GM10266 (cell line): Measurements from ENCODE around the gene VRK1.

Source experiments
- DNase-seq: peaks from one replicate; pipeline ENCODE4 v3.0.0; 2012; ENCODE audit errors: extremely low spot score
- TF ChIP-seq, protein P1 (sequence below): IDR thresholded peaks from 2 replicates; pipeline ENCODE4 v1.5.1; 2012; ENCODE audit warnings: mild to moderate bottlenecking, low read depth; ENCODE audit not compliant: control insufficient read depth, insufficient read depth; ENCODE audit errors: missing control alignments

VRK1 gene

GRCh38 chr14:96903444-96904023, 106.4 kb downstream of the VRK1 start:
- TF ChIP-seq, protein P1, sequence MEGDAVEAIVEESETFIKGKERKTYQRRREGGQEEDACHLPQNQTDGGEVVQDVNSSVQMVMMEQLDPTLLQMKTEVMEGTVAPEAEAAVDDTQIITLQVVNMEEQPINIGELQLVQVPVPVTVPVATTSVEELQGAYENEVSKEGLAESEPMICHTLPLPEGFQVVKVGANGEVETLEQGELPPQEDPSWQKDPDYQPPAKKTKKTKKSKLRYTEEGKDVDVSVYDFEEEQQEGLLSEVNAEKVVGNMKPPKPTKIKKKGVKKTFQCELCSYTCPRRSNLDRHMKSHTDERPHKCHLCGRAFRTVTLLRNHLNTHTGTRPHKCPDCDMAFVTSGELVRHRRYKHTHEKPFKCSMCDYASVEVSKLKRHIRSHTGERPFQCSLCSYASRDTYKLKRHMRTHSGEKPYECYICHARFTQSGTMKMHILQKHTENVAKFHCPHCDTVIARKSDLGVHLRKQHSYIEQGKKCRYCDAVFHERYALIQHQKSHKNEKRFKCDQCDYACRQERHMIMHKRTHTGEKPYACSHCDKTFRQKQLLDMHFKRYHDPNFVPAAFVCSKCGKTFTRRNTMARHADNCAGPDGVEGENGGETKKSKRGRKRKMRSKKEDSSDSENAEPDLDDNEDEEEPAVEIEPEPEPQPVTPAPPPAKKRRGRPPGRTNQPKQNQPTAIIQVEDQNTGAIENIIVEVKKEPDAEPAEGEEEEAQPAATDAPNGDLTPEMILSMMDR = no peak

GRCh38 chr14:96904201-96904600, 107.0 kb downstream of the VRK1 start:
- DNase-seq = no peak
- TF ChIP-seq, protein P1 = no peak

More at GRCh38 chr14:96903444-96904023, 106.4 kb downstream of the VRK1 start:
- no peak for DNase-seq

GRCh38 chr14:96905065-96905464, 107.9 kb downstream of the VRK1 start:
- TF ChIP-seq, protein P1 = no peak
- no peak for DNase-seq

DNA sequence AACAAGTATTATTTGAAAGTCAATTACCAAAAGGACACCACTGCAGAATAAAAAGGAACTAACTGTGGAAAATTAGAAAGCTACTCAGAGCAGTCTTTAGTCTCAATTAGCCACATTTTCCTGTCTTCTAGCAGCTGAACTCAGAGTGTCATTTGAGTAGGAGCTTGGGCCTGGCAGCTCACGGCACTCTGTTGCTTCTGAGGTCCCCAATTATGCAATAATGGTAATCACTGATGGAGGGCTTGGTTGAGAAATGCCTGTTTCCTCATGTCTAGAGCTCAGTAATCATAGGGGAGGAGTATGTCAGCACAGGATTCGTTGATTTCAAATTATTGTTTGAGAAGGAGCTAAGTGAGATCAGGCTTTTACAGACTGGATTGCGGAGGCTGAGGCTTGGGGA, 108.6 kb downstream of the VRK1 start:
- TF ChIP-seq, protein P1 = no peak
- DNase-seq = no peak

DNA sequence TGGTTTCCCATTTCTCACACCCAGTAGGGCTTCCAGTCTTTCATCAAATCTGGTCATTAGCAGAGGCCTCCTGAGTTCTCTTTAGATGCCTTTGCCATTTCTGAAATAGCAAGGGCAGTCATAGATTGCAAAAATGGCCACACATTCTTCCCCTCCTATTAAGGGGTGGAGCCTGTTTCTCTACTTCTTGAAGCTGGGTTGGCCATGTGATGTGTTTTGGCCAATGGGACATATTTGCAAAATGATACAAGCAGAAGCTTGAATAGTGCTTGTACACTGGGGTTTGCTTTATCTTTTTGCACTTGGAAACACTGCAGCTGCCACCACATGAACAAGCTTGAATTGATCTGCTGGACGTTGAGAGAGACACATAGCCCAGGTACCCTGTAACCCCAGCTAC, 109.3 kb downstream of the VRK1 start:
- no peak for DNase-seq
- TF ChIP-seq, protein P1 = no peak

GRCh38 chr14:96909841-96910364, 112.7 kb downstream of the VRK1 start:
- TF ChIP-seq, protein P1 = no peak
- DNase-seq = no peak

DNA sequence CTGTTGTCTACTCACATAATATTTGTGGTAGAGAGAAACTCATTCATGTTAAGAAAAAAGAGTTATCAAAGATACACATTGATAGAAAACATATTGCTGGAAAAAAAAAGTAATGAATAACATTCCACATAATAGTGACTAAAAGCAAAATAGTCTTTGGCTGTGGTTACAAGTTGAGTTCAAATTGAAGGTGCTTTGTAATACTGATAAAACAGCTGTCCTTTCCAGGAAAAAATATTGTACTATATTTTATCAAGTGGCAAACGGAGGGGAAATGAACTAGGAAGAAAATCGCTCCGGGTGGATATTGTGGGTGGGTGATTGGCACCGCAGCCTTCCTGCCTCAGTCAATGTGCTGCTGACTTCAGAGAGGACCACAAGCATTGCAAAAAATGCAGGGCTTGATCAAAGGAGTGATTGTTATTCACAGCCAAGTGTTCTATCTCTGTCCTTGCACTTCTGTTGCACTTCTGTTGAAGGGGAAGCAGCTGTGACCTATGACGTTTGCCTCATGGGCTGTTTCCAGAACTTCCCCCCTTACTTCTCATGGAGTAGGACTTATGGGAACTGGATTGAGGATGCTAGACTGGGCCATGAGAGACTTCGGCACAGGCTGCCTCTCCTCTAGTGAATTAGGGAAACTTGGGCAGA, 114.4 kb downstream of the VRK1 start:
- TF ChIP-seq, protein P1 = no peak
- DNase-seq = no peak
